Mononuclear cell (primary cell): Measurements from ENCODE around the gene CORO7. TPM values are rescaled to one million over a fixed set of nuclear protein-coding genes. Genes with fewer than 3 reads are reported as not detected.
"Not testable (repeated sequence)": the region's sequence is repeated elsewhere in the genome, so short reads cannot be mapped to it uniquely, and the experiment has no call there.

Experiments
- H3K27me3 ChIP-seq: 2 replicates; pipeline ENCODE4 v1.6.0; 2011; ENCODE audit warnings: low read length, control low read depth; ENCODE audit not compliant: insufficient read depth
- H3K4me1 ChIP-seq: 2 replicates; pipeline ENCODE4 v1.5.1; 2011; ENCODE audit warnings: mild to moderate bottlenecking, low read length, control low read depth; ENCODE audit not compliant: insufficient read depth
- H3K4me3 ChIP-seq: 2 replicates; pipeline ENCODE4 v1.5.1; 2011; ENCODE audit warnings: mild to moderate bottlenecking, low read length, moderate library complexity
- H3K9me3 ChIP-seq: 2 replicates; pipeline ENCODE4 v1.5.1; 2011; ENCODE audit warnings: low read depth, mild to moderate bottlenecking, control low read depth, low read length
- total RNA-seq: library from RNA; depleted of rRNA; stranded (reverse); fragments of >200 nt; gene quantifications from one replicate; pipeline ENCODE4 v1.2.3, GENCODE V29; 2012

Gene CORO7
- total RNA-seq, 1 donor = 235 TPM

DNA sequence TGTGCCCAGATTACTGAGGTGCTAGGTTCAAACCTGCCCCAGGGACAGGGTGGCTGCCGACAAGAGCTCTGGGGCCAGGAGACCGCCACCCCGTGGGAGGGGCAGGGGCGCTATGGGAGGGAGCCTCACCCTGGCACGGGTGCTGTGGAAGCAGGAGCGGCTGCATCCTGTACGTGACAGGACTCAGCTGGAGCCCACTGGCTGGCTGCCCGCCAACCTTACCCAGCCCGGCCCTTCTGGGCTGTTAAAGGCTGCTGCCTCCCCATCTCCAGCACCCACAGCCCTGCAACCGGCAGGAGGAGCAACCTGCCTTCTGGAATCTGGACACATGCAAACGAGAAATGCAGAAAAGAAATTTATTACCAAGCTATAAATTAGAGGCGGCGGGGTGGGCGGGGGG, 76.5 kb downstream of the CORO7 start:
- Histone ChIP-seq H3K9me3 (no peaks in the 10 kb centered on the region), H3K4me3 (no peak overlapping the region), H3K4me1 (peaks cover 2% of the 10 kb centered on the region), H3K27me3 (no peaks in the 10 kb centered on the region)

DNA sequence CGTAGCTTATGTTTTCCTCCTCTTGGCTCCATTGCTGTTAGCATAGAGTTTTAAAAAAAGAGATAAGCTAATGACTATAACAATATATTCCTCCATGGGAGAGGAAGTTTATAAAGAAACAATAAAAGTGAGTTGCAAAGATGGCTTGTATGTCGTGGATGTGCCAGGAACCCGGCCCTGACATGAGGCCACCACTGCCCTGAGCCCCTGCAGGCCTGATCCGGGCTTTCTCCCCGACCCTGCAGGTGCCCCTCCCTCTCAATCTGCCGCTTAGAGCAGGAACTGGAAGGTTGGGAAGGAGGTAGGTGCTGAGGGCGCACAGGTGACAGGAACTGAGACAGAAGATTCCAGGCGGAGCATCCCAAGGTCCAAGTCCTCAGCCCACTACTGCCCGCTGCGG, 76.9 kb downstream of the CORO7 start:
- Histone ChIP-seq H3K27me3 (no peaks in the 10 kb centered on the region), H3K4me3 (no peak overlapping the region), H3K9me3 (no peaks in the 10 kb centered on the region), H3K4me1 (no peaks in the 10 kb centered on the region)

DNA sequence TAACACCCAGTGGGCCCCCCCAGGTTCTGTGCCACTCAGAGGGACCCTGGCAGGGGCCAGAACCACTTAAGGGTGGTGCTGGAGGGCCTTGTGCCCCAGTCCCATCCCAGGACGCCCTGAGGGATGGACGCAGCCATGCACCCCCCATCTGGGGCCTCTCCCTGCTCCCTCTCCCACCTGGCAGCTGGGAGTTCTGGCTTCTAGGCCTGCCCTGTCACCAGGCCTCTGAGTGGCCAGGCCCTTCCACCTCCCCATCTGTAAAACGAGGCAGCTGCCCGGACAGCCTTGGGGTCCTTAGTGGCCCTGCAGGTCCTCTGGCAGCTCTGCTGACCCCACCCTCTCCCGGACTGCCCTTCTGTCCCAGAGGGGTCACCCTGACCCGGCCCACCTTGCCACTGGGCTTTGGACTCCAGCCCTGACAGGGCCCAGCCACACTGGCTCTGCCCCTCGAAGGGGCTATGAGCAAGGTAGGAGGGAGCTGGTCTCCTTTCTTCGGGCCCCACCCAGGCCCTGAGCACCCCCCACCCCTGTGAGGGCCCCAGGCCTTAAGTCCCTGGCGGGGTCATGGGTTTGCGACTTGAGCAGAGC, 77.6 kb downstream of the CORO7 start:
- Histone ChIP-seq H3K4me1 (no peaks in the 10 kb centered on the region), H3K9me3 (no peaks in the 10 kb centered on the region), H3K27me3 (no peaks in the 10 kb centered on the region), H3K4me3 (no peak overlapping the region)

DNA sequence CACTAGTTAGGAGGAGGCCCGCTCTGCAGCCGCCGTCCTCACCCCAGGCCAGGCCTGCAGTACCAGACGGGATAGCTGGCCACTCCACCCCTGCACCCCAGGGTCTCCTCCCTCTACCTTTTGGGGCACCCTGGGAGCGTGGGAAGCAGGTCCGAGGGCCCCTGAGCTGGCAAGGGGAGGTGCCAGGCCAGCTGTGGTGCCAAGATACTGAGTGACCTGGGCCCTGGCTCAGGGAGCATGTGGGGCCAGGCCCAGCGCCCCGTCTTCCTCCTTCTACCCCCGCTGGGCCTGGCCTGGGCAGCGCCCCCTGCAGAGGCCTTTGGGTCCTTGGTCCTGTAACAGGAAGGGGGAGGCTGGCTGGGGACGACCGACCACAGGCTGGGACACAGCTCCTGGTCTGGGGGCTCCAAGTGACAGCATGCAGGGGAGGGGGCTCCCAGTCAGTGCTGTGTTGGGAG, 78.2 kb downstream of the CORO7 start:
- H3K4me3 ChIP-seq = no peak overlapping the region
- H3K4me1 ChIP-seq = no peaks in the 10 kb centered on the region
- H3K27me3 ChIP-seq = no peaks in the 10 kb centered on the region
- no peaks in the 10 kb centered on the region for H3K9me3 ChIP-seq

DNA sequence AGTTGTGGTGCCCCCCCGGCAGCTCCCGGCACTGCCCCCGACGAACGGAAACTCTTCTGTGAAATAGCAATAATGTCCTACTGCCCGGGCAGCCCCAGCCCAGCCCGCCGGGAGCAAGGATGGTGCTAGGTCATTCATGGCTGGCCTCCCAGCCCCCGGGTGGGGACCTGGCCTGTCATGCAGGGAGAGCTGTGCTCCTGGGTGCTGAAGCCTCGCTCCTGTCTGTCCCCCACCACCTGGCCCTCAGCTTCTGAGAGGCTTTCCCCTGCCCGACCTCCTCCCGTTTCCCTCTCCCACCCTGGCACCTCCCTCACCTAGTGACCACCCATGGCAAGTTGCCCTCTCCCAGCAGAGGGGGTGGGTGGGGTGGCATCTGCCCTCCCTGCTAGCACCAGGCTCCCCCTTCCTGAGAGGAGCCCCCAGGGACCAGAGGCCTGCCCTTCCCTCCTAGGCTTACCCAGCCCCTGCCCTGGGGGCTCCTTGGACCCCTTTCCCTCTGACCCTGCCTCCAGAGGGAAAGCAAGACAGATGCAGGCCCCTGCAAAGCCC, 78.8 kb downstream of the CORO7 start:
- Histone ChIP-seq H3K27me3 (no peaks in the 10 kb centered on the region), H3K4me1 (no peaks in the 10 kb centered on the region), H3K4me3 (no peak overlapping the region), H3K9me3 (no peaks in the 10 kb centered on the region)

DNA sequence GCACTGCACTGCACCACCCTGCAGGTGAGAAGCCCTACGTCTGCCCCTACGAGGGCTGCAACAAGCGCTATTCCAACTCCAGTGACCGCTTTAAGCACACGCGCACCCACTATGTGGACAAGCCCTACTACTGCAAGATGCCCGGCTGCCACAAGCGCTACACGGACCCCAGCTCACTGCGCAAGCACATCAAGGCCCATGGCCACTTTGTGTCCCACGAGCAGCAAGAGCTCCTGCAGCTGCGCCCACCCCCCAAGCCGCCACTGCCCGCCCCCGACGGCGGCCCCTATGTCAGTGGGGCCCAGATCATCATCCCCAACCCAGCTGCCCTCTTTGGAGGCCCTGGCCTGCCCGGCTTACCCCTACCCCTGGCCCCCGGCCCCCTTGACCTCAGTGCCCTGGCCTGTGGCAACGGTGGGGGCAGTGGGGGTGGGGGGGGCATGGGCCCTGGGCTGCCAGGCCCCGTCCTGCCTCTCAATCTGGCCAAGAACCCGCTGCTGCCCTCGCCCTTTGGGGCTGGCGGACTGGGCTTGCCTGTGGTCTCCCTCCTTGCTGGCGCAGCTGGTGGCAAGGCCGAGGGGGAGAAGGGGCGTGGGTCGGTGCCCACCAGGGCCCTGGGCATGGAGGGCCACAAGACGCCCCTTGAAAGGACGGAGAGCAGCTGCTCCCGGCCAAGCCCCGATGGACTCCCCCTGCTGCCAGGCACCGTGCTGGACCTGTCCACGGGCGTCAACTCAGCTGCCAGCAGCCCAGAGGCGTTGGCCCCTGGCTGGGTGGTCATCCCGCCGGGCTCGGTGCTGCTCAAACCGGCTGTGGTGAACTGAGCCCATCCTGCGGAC, 79.5 kb downstream of the CORO7 start:
- no peak overlapping the region for H3K4me3 ChIP-seq

DNA sequence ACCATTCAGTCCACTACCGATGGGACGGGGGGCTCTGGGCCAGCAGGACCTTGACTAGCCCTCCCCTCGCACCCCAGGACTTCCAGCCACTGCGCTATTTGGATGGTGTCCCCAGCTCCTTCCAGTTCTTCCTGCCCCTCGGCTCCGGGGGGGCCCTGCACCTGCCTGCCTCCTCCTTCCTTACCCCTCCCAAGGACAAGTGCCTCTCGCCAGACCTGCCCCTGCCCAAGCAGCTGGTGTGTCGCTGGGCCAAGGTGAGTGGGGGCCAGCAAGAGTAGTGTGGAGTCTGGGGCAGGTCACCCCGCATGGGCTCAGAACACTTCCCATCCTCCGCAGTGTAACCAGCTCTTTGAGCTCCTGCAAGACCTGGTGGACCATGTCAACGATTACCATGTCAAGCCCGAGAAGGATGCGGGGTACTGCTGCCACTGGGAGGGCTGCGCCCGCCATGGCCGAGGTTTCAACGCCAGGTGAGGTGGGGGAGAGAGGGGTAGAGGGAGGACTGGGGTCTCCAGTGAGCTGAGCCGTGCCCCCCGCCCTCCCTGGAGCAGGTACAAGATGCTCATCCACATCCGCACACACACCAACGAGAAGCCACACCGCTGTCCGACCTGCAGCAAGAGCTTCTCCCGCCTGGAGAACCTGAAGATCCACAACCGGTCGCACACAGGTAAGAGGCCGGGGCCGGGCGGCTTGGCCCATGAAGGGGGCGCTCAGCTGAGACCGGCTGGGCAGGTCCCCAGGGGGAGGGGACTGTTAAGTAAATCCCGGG, 81.5 kb downstream of the CORO7 start:
- no peaks in the 10 kb centered on the region for H3K9me3 ChIP-seq
- no peak overlapping the region for H3K4me3 ChIP-seq
- no peaks in the 10 kb centered on the region for H3K27me3 ChIP-seq
- H3K4me1 ChIP-seq = no peaks in the 10 kb centered on the region

More for the DNA sequence above, 79.5 kb downstream of the CORO7 start:
- no peaks in the 10 kb centered on the region for H3K9me3 ChIP-seq
- H3K27me3 ChIP-seq = no peaks in the 10 kb centered on the region
- H3K4me1 ChIP-seq = no peaks in the 10 kb centered on the region

DNA sequence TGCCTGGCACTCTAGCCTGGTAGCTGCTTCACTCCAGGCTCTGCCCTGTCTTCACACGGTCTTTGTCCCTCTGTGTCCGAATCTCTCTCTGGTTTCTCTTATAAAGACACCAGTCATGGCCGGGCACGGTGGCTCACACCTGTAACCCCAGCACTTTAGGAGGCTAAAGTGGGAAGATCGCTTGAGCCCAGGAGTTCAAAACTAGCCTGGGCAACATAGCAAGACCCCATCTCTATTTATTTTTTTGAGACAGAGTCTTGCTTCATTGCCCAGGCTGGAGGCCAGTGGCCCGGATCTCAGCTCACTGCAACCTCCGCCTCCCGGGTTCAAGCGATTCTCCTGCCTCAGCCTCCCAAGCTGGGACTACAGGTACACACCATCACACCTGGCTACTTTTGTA, 82.7 kb downstream of the CORO7 start:
- H3K9me3 ChIP-seq, H3K27me3 ChIP-seq, H3K4me3 ChIP-seq, H3K4me1 ChIP-seq: not testable (repeated sequence)

DNA sequence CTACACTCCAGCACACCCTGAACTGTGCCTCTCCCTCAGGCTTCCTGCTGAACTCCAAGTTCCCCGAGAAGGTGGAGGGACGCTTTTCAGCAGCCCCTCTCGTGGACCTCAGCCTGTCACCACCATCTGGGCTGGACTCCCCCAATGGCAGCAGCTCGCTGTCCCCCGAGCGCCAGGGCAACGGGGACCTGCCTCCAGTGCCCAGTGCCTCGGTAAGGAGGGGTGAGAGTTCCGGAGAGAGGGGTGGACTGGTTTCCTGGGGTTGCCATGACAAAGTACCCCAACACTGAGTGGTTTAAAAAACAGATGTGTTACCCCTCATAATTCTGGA, 83.1 kb downstream of the CORO7 start:
- H3K27me3 ChIP-seq = no peaks in the 10 kb centered on the region
- no peak overlapping the region for H3K4me3 ChIP-seq
- no peaks in the 10 kb centered on the region for H3K9me3 ChIP-seq

DNA sequence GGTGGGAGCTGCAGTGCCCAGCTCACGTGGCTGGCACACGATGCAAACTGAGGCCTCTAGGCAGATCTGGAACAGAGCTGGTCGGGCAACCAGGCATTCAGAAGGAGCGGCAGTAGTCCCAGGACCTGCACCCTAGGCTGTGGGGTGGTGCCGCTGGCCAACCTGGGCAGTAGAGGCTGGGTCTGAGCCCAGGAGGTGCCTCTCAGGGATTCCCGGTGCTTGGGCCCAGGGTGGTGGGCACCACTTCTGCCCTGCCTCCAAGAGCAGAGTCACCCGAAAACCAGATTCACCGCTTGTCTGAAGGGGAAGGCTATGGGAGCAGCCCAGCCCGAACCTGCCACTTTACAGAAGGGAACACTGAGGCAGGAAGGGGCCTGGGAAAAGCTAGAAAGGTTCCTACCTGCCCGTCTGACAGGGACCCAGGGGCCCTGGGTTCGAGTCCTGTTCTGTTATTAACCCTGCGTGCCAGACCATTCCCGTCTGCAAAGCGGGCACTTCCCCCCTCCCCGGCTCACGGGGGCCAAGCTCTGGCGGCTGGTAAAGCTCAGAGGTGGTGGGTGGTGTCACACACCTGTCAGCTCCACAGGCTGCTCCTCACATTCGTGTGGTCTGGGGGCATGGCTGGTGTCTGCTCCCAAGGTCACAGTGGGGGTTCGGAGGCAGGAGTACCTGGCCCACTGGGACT, 83.6 kb downstream of the CORO7 start:
- Histone ChIP-seq H3K4me1 (peaks cover 9% of the 10 kb centered on the region), H3K9me3 (no peaks in the 10 kb centered on the region), H3K4me3 (no peak overlapping the region), H3K27me3 (no peaks in the 10 kb centered on the region)

More for the DNA sequence above, 83.1 kb downstream of the CORO7 start:
- peaks cover 4% of the 10 kb centered on the region for H3K4me1 ChIP-seq

DNA sequence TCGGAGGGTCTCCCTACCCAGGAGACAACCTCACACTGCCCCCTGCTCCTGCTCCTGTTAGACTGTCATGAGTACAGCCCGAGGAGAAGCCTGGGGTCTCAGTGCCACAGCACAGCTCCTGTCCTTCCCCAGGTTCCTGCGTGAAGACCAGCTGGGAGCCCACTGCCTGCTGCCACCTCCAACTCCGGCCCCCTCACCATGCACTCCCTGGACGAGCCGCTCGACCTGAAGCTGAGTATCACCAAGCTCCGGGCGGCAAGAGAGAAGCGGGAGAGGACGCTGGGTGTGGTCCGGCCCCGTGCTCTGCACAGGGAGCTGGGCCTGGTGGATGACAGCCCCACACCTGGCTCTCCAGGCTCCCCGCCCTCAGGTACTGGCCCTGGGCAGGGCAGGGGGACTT, 84.3 kb downstream of the CORO7 start:
- Histone ChIP-seq H3K4me3 (no peak overlapping the region), H3K9me3 (no peaks in the 10 kb centered on the region), H3K27me3 (no peaks in the 10 kb centered on the region), H3K4me1 (peaks cover 10% of the 10 kb centered on the region)

DNA sequence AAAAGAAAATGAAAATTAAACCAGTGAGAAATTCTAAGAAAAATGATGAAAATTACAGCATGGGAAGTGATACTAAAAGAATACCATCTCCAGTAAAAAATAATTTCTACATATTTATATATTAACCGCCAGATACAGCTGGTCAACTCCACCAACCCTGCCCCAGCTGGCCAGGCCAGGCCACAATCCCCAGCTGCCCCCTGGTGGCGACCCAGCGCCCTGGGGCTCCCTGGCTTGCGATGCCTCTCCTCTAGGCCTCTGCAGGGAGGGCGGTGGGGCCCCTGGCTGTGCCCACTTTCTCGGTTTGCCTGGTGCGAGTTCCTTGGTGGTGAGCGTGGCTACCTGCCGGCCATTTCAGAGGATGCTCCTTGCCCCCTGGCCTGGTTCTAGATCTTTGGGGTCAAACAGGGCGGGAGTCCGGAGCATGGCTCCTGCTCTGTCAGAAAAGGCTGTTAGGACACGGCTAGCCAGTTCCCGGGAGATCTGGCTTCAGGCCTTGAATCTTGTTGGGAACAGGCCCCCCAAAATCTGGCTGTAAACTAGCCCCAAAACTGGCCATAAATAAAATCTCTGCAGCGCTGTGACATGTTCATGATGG, 86.0 kb downstream of the CORO7 start:
- H3K27me3 ChIP-seq = no peaks in the 10 kb centered on the region
- no peak overlapping the region for H3K4me3 ChIP-seq
- no peaks in the 10 kb centered on the region for H3K9me3 ChIP-seq
- peaks cover 13% of the 10 kb centered on the region for H3K4me1 ChIP-seq

DNA sequence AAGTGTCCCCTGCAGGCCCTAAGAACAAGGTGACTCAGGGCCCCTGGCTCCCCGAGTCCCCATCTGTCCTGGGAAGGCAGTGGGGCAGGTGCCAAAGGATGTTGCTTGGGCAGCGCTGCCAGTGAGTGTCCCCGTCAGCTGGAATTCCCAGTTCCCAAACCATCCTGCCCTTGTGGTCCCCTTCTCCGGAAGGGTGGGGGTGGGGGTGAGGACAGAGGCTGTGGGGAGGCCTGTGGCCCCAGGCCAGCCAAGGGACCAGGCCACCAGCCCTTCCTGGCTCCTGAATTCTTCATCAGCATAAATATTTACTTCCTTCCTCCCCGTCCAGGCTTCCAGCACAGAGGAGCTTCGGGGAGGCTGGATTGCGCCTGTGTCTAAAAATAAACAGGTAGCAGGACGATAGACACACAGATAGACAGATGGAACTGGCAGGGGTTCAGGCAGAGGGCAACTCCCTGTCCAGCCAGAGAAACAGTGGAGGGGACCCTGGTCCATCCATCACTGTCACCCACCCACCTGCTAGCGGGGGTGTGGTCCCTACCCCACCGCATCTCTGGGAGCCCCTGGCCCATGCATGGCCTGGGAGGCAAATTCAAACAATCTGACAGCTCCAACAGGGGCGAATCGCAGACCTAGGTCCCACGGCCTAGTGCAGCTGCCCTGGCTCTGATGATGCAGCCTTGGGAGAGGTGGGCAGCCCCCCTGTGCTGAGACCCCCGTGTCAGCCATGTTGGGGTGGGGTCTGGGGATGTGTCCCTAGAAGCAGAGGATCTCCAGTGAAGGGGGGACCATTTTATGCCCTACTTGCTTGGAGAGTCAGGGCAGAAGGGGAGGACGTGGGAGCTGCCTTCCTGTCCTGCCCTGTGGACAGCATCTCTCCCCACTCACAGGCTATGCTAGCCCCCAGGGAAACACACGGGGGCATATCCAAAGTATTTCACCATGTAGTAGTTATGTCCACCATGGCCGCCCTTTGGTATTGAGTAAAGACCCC, 87.3 kb downstream of the CORO7 start:
- Histone ChIP-seq H3K4me1 (peaks cover 15% of the 10 kb centered on the region), H3K27me3 (no peaks in the 10 kb centered on the region), H3K4me3 (no peak overlapping the region), H3K9me3 (no peaks in the 10 kb centered on the region)
